ENCODE results near the gene NXPH3.

The NXPH3 gene

DNA sequence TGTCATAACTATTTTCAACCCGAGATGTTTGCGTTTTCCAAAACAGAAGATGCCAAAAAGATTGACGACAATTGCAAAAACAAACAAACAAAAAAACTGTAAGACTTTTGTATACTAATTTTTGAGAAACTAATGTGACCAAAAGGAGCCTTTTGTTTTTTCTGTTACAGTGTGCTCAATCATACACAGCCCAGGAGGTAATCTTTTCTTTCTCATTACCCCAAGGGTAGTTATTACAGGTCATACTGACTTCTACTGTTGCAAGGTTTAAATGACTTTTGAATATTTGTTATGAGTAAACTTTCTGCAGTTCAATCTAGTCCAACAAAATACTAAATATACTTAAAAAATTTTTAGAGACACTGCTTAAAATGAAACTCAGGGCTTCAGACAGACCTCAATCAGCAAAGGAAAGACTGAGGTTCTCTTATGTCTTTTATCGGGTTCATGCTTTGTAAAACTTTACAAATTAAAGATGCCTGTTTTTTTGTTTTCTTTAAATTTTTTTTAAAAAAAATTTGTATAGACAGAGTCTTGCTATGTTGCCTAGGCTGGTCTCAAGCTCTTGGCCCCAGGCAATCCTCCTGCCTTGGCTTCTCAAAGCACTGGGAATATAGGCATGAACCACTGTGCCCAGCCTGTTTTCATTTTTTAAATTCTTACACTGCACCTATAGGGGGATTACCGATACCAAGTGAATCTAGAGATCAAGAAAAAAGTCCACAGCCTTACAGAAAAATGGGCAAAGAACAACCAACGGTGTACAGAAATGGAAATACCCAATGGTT, 54.6 kb downstream of the NXPH3 start:
- no peak for DNase-seq

DNA sequence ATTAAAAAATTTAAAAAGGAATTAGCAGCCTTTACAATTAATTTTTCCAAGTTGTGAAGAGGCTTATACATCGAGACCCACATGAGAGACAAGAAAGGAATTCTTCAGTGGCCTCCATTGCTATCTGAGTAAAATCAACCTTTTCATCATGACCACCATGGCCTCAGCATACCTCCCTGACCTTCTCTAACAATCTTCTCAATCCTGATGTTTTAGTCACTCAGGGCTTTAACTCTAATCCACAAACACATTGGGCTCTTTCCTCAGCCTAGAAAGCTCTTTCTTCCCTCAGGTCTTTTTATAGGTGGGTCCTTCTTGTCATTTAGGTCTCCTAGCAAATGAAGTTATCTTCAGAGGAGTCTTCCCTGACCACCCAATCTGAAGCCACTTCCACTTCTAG, 55.8 kb downstream of the NXPH3 start:
- DNase-seq = no peak
